ENCODE data around the gene EXOG. TPM values are rescaled to one million over a fixed set of nuclear protein-coding genes. Genes with fewer than 3 reads are reported as not detected.

The EXOG gene
- total and polyA plus RNA-seq, 10 of the 15 experiments (the other 5 are each of a cell fraction or from before 2014, with no cell fraction given), result 7.8 to 20.9 (median 19.6) TPM

- no peak overlapping the region for H3K4me3 ChIP-seq
- no peak overlapping the region for H3K9ac ChIP-seq (ENCODE audit: control insufficient read depth, insufficient read depth, low read length)
- no peaks in the 10 kb centered on the region for H3K27me3 ChIP-seq (replicated peaks in 1 of 2; ENCODE audit: control insufficient read depth in 2 of 2, insufficient read depth in 2 of 2, low read length in 1 of 2)
- intact Hi-C loops (cut with micrococcal nuclease; ENCODE audit: unreplicated experiment) (no loop called here), in situ Hi-C loops (cut with MboI) (no loop called here)
- DNase-seq (ENCODE audit: low read depth, low spot score) (no peak), ATAC-seq (no peak), FAIRE-seq (no peak)
- H2AFZ ChIP-seq (ENCODE audit: control insufficient read depth, low read depth, low read length), result no peak overlapping the region
- RAD21 ChIA-PET (ENCODE audit: unreplicated experiment), result no interaction called here
- no peaks in the 10 kb centered on the region for H3K9me3 ChIP-seq (replicated peaks; ENCODE audit: control insufficient read depth, insufficient read depth, low read length)
- H3K4me2 ChIP-seq (ENCODE audit: control insufficient read depth, insufficient read depth), result no peak overlapping the region
- peaks cover 2 to 10% of the 10 kb centered on the region in 2 experiments for H3K36me3 ChIP-seq (ENCODE audit: control insufficient read depth in 2 of 2, insufficient read depth in 2 of 2, low read length in 1 of 2)
- WGBS (ENCODE audit: insufficient coverage, insufficient replicate concordance, low lambda C conversion rate, missing lambda C conversion rate), result 99% methylated on average over 3 of the region's 3 CpGs
- BruUV-seq (replicated peaks), result no TSS peak
- H3K79me2 ChIP-seq (ENCODE audit: control insufficient read depth, insufficient read depth, low read length), result no peaks in the 10 kb centered on the region
- H4K20me1 ChIP-seq (ENCODE audit: control insufficient read depth, insufficient read depth), result no peaks in the 10 kb centered on the region
- peaks cover 3% of the 10 kb centered on the region; the same call in 1 of the 2 replicates for H3K4me1 ChIP-seq (ENCODE audit: control insufficient read depth, insufficient read depth, low read length)
- H3K27ac ChIP-seq (ENCODE audit: control insufficient read depth, insufficient read depth), result no peak overlapping the region
- POLR2A ChIA-PET, result interaction anchor here (0.6 kb wide), 1 partner anchor 45 kb away, joined by 3 read pairs; no protein-coding TSS in a partner anchor
- CTCF ChIA-PET, result interaction anchor here (0.6 to 8.6 kb wide), 5 partner anchors 8 to 143 kb away, joined by 3 to 120 read pairs (median 3); no protein-coding TSS in a partner anchor
- no peak for TF ChIP-seq RBBP5 (conservative IDR thresholded peaks at IDR 0.05)
- SMC1A ChIA-PET (ENCODE audit: uncharacterized antibody, unreplicated experiment), result interaction anchor here (3.1 kb wide), 1 partner anchor 10 kb away, joined by 21 read pairs; no protein-coding TSS in a partner anchor
Measured at GRCh38 chr3:38511546-38511945, 15.4 kb downstream of the EXOG start.

- H4K20me1 ChIP-seq (ENCODE audit: control insufficient read depth, insufficient read depth), result no peaks in the 10 kb centered on the region
- no peaks in the 10 kb centered on the region for H3K9me3 ChIP-seq (replicated peaks; ENCODE audit: control insufficient read depth, insufficient read depth, low read length)
- no peak overlapping the region for H3K9ac ChIP-seq (ENCODE audit: control insufficient read depth, insufficient read depth, low read length)
- H3K4me3 ChIP-seq, result no peak overlapping the region
- intact Hi-C loops (cut with micrococcal nuclease; ENCODE audit: unreplicated experiment) (no loop called here), in situ Hi-C loops (cut with MboI) (no loop called here)
- H3K79me2 ChIP-seq (ENCODE audit: control insufficient read depth, insufficient read depth, low read length), result no peaks in the 10 kb centered on the region
- no peak overlapping the region for H3K27ac ChIP-seq (ENCODE audit: control insufficient read depth, insufficient read depth)
- no peak overlapping the region for H2AFZ ChIP-seq (ENCODE audit: control insufficient read depth, low read depth, low read length)
- WGBS (ENCODE audit: insufficient coverage, insufficient replicate concordance, low lambda C conversion rate, missing lambda C conversion rate), result 98% methylated on average over 7 of the region's 7 CpGs
- no peaks in the 10 kb centered on the region for H3K4me1 ChIP-seq (ENCODE audit: control insufficient read depth, insufficient read depth, low read length)
- no peak for FAIRE-seq
- ATAC-seq, result no peak
- DNase-seq (ENCODE audit: low read depth, low spot score), result no peak
- no peaks in the 10 kb centered on the region for H3K27me3 ChIP-seq (replicated peaks in 1 of 2; ENCODE audit: control insufficient read depth in 2 of 2, insufficient read depth in 2 of 2, low read length in 1 of 2)
- ChIA-PET RAD21 (ENCODE audit: unreplicated experiment) (interaction anchor here (0.8 kb wide), 1 partner anchor 135 kb away, joined by 3 read pairs; no protein-coding TSS in a partner anchor), CTCF (interaction anchor here (1.4 to 1.8 kb wide), 2 partner anchors 19 to 140 kb away, joined by 4 to 7 read pairs; partner anchors contain the start of gene EXOG), SMC1A (ENCODE audit: uncharacterized antibody, unreplicated experiment) (interaction anchor here (1.1 kb wide), 1 partner anchor 8 kb away, joined by 3 read pairs; no protein-coding TSS in a partner anchor), POLR2A (no interaction called here)
- H3K36me3 ChIP-seq (ENCODE audit: control insufficient read depth in 2 of 2, insufficient read depth in 2 of 2, low read length in 1 of 2), result peaks cover 2 to 10% of the 10 kb centered on the region in 2 experiments
- no peak overlapping the region for H3K4me2 ChIP-seq (ENCODE audit: control insufficient read depth, insufficient read depth)
- no TSS peak for BruUV-seq (replicated peaks)
- TF ChIP-seq ZNF687 (IDR thresholded peaks at IDR 0.05), result no peak
- no peak for TF ChIP-seq RAD21 (IDR thresholded peaks at IDR 0.05; ENCODE audit: insufficient read depth, low read depth, low read length)
- TF ChIP-seq CBX3 (IDR thresholded peaks at IDR 0.05; ENCODE audit: borderline replicate concordance, low read depth), result no peak
- TF ChIP-seq BCL11A (IDR thresholded peaks at IDR 0.05; ENCODE audit: low read depth, low read length), result no peak
- TF ChIP-seq SUZ12 (IDR thresholded peaks at IDR 0.05; ENCODE audit: unreplicated experiment), result no peak
- no peak for TF ChIP-seq YBX1 (IDR thresholded peaks at IDR 0.05)
- no peak for TF ChIP-seq CHD4 (IDR thresholded peaks at IDR 0.05)
- TF ChIP-seq SIX5 (IDR thresholded peaks at IDR 0.05; ENCODE audit: low read depth, low read length, severe bottlenecking), result no peak
- no peak for TF ChIP-seq ASH2L (IDR thresholded peaks at IDR 0.05; ENCODE audit: borderline replicate concordance, low read depth)
- no peak for TF ChIP-seq BCLAF1 (IDR thresholded peaks at IDR 0.05)
Measured at GRCh38 chr3:38515367-38515766, 19.2 kb downstream of the EXOG start.
